ENCODE measurements around the gene MYH13. TPM values are rescaled to one million over a fixed set of nuclear protein-coding genes. Genes with fewer than 3 reads are reported as not detected.

Gene MYH13
- total RNA-seq, 2 donors from 2014 or later, result 0.28 TPM; not detected in 1

GRCh38 chr17:10337136-10337535 lies 35.7 kb downstream of the MYH13 start:
- TF ChIP-seq POLR2A (IDR thresholded peaks at IDR 0.05), result no peak
- TF ChIP-seq CTCF (IDR thresholded peaks at IDR 0.05), result no peak
- no peak for TF ChIP-seq POLR2AphosphoS5 (IDR thresholded peaks at IDR 0.05)
- Histone ChIP-seq H3K27ac (no peak overlapping the region), H3K27me3 (replicated peaks; ENCODE audit: insufficient read depth) (no peaks in the 10 kb centered on the region), H3K36me3 (no peaks in the 10 kb centered on the region), H3K9me3 (no peaks in the 10 kb centered on the region), H3K4me1 (replicated peaks) (no peaks in the 10 kb centered on the region), H3K4me3 (no peak overlapping the region)
- intact Hi-C loops (cut with DNase I), result no loop called here
- no peak for DNase-seq (ENCODE audit: low spot score)
- WGBS, result 81% methylated on average over 10 of the region's 10 CpGs

GRCh38 chr17:10336393-10336792 lies 36.4 kb downstream of the MYH13 start:
- Histone ChIP-seq H3K27me3 (replicated peaks; ENCODE audit: insufficient read depth) (no peaks in the 10 kb centered on the region), H3K9me3 (no peaks in the 10 kb centered on the region), H3K4me1 (replicated peaks) (no peaks in the 10 kb centered on the region), H3K4me3 (no peak overlapping the region), H3K36me3 (no peaks in the 10 kb centered on the region), H3K27ac (no peak overlapping the region)
- no peak for DNase-seq (ENCODE audit: low spot score)
- WGBS, result 87% methylated on average over 7 of the region's 7 CpGs
- intact Hi-C loops (cut with DNase I), result no loop called here
- TF ChIP-seq CTCF (IDR thresholded peaks at IDR 0.05), result no peak
- no peak for TF ChIP-seq POLR2A (IDR thresholded peaks at IDR 0.05)
- no peak for TF ChIP-seq POLR2AphosphoS5 (IDR thresholded peaks at IDR 0.05)

- no peak for TF ChIP-seq POLR2AphosphoS5 (IDR thresholded peaks at IDR 0.05)
- no peak for TF ChIP-seq POLR2A (IDR thresholded peaks at IDR 0.05)
- no peaks in the 10 kb centered on the region for H3K4me1 ChIP-seq (replicated peaks)
- intact Hi-C loops (cut with DNase I), result no loop called here
- no peak for DNase-seq (ENCODE audit: low spot score)
- H3K4me3 ChIP-seq, result no peak overlapping the region
- H3K9me3 ChIP-seq, result no peaks in the 10 kb centered on the region
- H3K27ac ChIP-seq, result no peak overlapping the region
- H3K36me3 ChIP-seq, result no peaks in the 10 kb centered on the region
- 82% methylated on average over 4 of the region's 4 CpGs for WGBS
- no peaks in the 10 kb centered on the region for H3K27me3 ChIP-seq (replicated peaks; ENCODE audit: insufficient read depth)
Observed at GRCh38 chr17:10332515-10332914, 40.3 kb downstream of the MYH13 start.

GRCh38 chr17:10328971-10329923 lies 43.6 kb downstream of the MYH13 start:
- H3K4me1 ChIP-seq (replicated peaks), result no peaks in the 10 kb centered on the region
- no peak for TF ChIP-seq POLR2AphosphoS5 (IDR thresholded peaks at IDR 0.05)
- no peak for TF ChIP-seq CTCF (IDR thresholded peaks at IDR 0.05)
- TF ChIP-seq POLR2A (IDR thresholded peaks at IDR 0.05), result no peak
- no peaks in the 10 kb centered on the region for H3K27me3 ChIP-seq (replicated peaks; ENCODE audit: insufficient read depth)
- no peaks in the 10 kb centered on the region for H3K9me3 ChIP-seq
- no peak for DNase-seq (ENCODE audit: low spot score)
- no peaks in the 10 kb centered on the region for H3K36me3 ChIP-seq
- intact Hi-C loops (cut with DNase I), result no loop called here
- WGBS, result 85% methylated on average over 15 of the region's 15 CpGs
- H3K27ac ChIP-seq, result no peak overlapping the region
- no peak overlapping the region for H3K4me3 ChIP-seq

- no peak for DNase-seq (ENCODE audit: low spot score)
- no peaks in the 10 kb centered on the region for H3K4me1 ChIP-seq (replicated peaks)
- no peaks in the 10 kb centered on the region for H3K36me3 ChIP-seq
- intact Hi-C loops (cut with DNase I), result no loop called here
- TF ChIP-seq POLR2A (IDR thresholded peaks at IDR 0.05) (no peak), CTCF (IDR thresholded peaks at IDR 0.05) (no peak), POLR2AphosphoS5 (IDR thresholded peaks at IDR 0.05) (no peak)
- no peak overlapping the region for H3K4me3 ChIP-seq
- no peaks in the 10 kb centered on the region for H3K27me3 ChIP-seq (replicated peaks; ENCODE audit: insufficient read depth)
- no peaks in the 10 kb centered on the region for H3K9me3 ChIP-seq
- H3K27ac ChIP-seq, result no peak overlapping the region
- WGBS, result 94% methylated on average over 7 of the region's 7 CpGs
Observed at GRCh38 chr17:10328206-10328605, 44.6 kb downstream of the MYH13 start.
